K562 (cell line): ENCODE results near the gene LYSMD1. TPM values are rescaled to one million over a fixed set of nuclear protein-coding genes. Genes with fewer than 3 reads are reported as not detected.

ENCODE experiments used
- ATAC-seq: fragments of 200-7000 bp; cut with Tn5 transposase; 3 replicates; pipeline ENCODE4 v1.9.1; 2020; ENCODE audit warnings: moderate library complexity
- BruUV-seq: library from RNA; stranded (reverse); fragments of 400-500 nt; replicated peaks from 2 replicates; lab custom pipeline; 2021; lab: Mats Ljungman, UMichigan
- CTCF ChIA-PET: fragments of 300-600 bp; formaldehyde crosslinking; extraction: SDS; loops from one replicate; lab custom pipeline; 2021; ENCODE audit warnings: low intra/inter-chr PET ratio; lab: Yijun Ruan, JAX
- POLR2A ChIA-PET: fragments of 300-600, 350-650 bp; sonication (Branson Sonifier 250); formaldehyde crosslinking; extraction: SDS; loops from one replicate; lab custom pipeline; 2021; ENCODE audit warnings: antibody characterized with exemption, inconsistent platforms; lab: Yijun Ruan, JAX
- DNase-seq, 4 experiments: peaks; one replicate each; pipeline versions ENCODE4 v3.0.0 to v3.0.0-alpha.2; 2011 to 2018; ENCODE audit warnings: low spot score in 3 of 4, mixed read lengths in 3 of 4; ENCODE audit errors: extremely low read depth in 1 of 4
- FAIRE-seq: peaks from 2 replicates; lab custom pipeline; 2011; peaks lifted over from hg19 to GRCh38; lab: Jason Lieb, UNC
- H2AFZ ChIP-seq: 2 replicates; pipeline ENCODE4 v1.6.0; 2011; ENCODE audit warnings: low read depth, low read length, control low read depth, inconsistent platforms
- H3K27ac ChIP-seq: fragments of 200-600 bp; 3 replicates; pipeline ENCODE4 v1.8.0; 2011; ENCODE audit warnings: low read depth, mild to moderate bottlenecking, control low read depth, inconsistent platforms, low read length, moderate library complexity, mixed read lengths; ENCODE audit errors: extremely low read depth
- H3K27me3 ChIP-seq, 2 experiments: fragments of 300-600 bp in 1 of 2; 2 replicates in 1 of 2; 3 replicates in 1 of 2; pipeline versions ENCODE4 v1.6.0 to v1.8.0; 2011; ENCODE audit warnings: inconsistent platforms in 2 of 2, low read length in 2 of 2, mild to moderate bottlenecking in 1 of 2, mixed read lengths in 1 of 2, moderate library complexity in 1 of 2; ENCODE audit not compliant: control insufficient read depth in 2 of 2, insufficient read depth in 2 of 2
- H3K36me3 ChIP-seq: fragments of 300-600 bp; 3 replicates; pipeline ENCODE4 v1.8.0; 2011; ENCODE audit warnings: mild to moderate bottlenecking, low read length, inconsistent platforms; ENCODE audit not compliant: control insufficient read depth, insufficient read depth
- H3K4me1 ChIP-seq, 2 experiments: fragments of 200-600 bp in 1 of 2; replicated peaks in 1 of 2; 2 replicates in 1 of 2; 3 replicates in 1 of 2; pipeline versions ENCODE4 v1.5.1 to v1.8.0; 2011; ENCODE audit warnings: inconsistent platforms in 2 of 2, low read length in 2 of 2, mild to moderate bottlenecking in 1 of 2, mixed read lengths in 1 of 2, moderate library complexity in 1 of 2; ENCODE audit not compliant: control insufficient read depth in 2 of 2, insufficient read depth in 2 of 2
- H3K4me2 ChIP-seq: 2 replicates; pipeline ENCODE4 v1.6.1; 2011; ENCODE audit warnings: low read length, control low read depth, inconsistent platforms, mixed read lengths; ENCODE audit not compliant: insufficient read depth
- H3K4me3 ChIP-seq: fragments of 200-600 bp; sonication (generic), shearing (Covaris generic); 2 replicates; pipeline ENCODE4 v1.5.1; 2016; ENCODE audit warnings: control low read depth, inconsistent platforms
- H3K79me2 ChIP-seq: fragments of 200-600 bp; 3 replicates; pipeline ENCODE4 v1.8.0; 2011; ENCODE audit warnings: low read length, inconsistent platforms; ENCODE audit not compliant: control insufficient read depth, insufficient read depth
- H3K9ac ChIP-seq, 2 experiments: 2 replicates each; pipeline versions ENCODE4 v1.6.0 to v1.6.1; 2011; ENCODE audit warnings: low read depth in 2 of 2, low read length in 2 of 2, control low read depth in 1 of 2, inconsistent platforms in 1 of 2, mild to moderate bottlenecking in 1 of 2, mixed read lengths in 1 of 2; ENCODE audit not compliant: insufficient read depth in 1 of 2
- H3K9me1 ChIP-seq: one replicate; pipeline ENCODE4 v1.6.0; 2011; ENCODE audit warnings: inconsistent platforms, mild to moderate bottlenecking, low read length, moderate library complexity; ENCODE audit not compliant: control insufficient read depth, insufficient read depth
- H3K9me3 ChIP-seq: replicated peaks from 2 replicates; pipeline ENCODE4 v1.5.1; 2011; ENCODE audit warnings: low read depth, low read length, inconsistent platforms; ENCODE audit not compliant: control insufficient read depth, insufficient read depth
- H4K20me1 ChIP-seq: replicated peaks from 2 replicates; pipeline ENCODE4 v1.6.1; 2011; ENCODE audit warnings: low read length, inconsistent platforms, mixed read lengths; ENCODE audit not compliant: control insufficient read depth, insufficient read depth
- BCOR ChIP-seq: fragments of 450-650 bp; IDR thresholded peaks from 2 replicates; pipeline ENCODE4 v1.6.1; 2016
- BRD4 ChIP-seq: fragments of 200-600 bp; sonication (generic); IDR thresholded peaks from 2 replicates; pipeline ENCODE4 v1.6.1; 2017; ENCODE audit warnings: inconsistent platforms
- CC2D1A ChIP-seq: fragments of 450-650 bp; IDR thresholded peaks from 2 replicates; pipeline ENCODE4 v1.6.1; 2017; ENCODE audit warnings: mild to moderate bottlenecking
- FOXA3 ChIP-seq, 2 experiments: fragments of 450-650 bp in 1 of 2; sonication (generic) in 1 of 2; formaldehyde crosslinking; IDR thresholded peaks in 1 of 2; conservative IDR thresholded peaks in 1 of 2; 2 replicates each; pipeline versions ENCODE4 v1.4.0 to v1.8.0; 2020 to 2022; ENCODE audit warnings: mild to moderate bottlenecking in 2 of 2, missing genetic modification reagents in 1 of 2
- HDAC2 ChIP-seq: fragments of 450-650 bp; IDR thresholded peaks from 2 replicates; pipeline ENCODE4 v1.6.1; 2016; ENCODE audit warnings: mild to moderate bottlenecking
- HNRNPK ChIP-seq: fragments of 200-400 bp; formaldehyde crosslinking; IDR thresholded peaks from one replicate; pipeline ENCODE4 v1.6.1; 2018; ENCODE audit warnings: mild to moderate bottlenecking, low read depth, low read length; ENCODE audit not compliant: poor library complexity, severe bottlenecking
- ILK ChIP-seq: fragments of 450-650 bp; IDR thresholded peaks from 2 replicates; pipeline ENCODE4 v1.6.1; 2016; ENCODE audit warnings: missing genetic modification characterization, low read depth, mild to moderate bottlenecking, missing compliant biosample characterization, moderate library complexity, borderline replicate concordance
- SIN3A ChIP-seq, 2 experiments: fragments of 150-350 bp in 1 of 2; IDR thresholded peaks; 2 replicates each; pipeline ENCODE4 v1.6.1; 2011 to 2016; ENCODE audit warnings: borderline replicate concordance in 2 of 2, low read depth in 2 of 2, low read length in 2 of 2, mild to moderate bottlenecking in 2 of 2, moderate library complexity in 2 of 2; ENCODE audit not compliant: control insufficient read depth in 1 of 2
- TGIF2 ChIP-seq: sonication (generic); formaldehyde crosslinking; IDR thresholded peaks from 2 replicates; pipeline ENCODE4 v1.8.1; 2022; ENCODE audit warnings: mild to moderate bottlenecking, missing genetic modification reagents, moderate library complexity
- ZFPM2 ChIP-seq: fragments of 250-450 bp; sonication (Bioruptor Pico); IDR thresholded peaks from 2 replicates; pipeline ENCODE4 v1.5.1; 2022; ENCODE audit warnings: mild to moderate bottlenecking
- ZKSCAN1 ChIP-seq: fragments of 150-350 bp; IDR thresholded peaks from 2 replicates; pipeline ENCODE4 v1.6.1; 2016; ENCODE audit warnings: low read depth, low read length
- ZNF518B ChIP-seq: fragments of 250-450 bp; sonication (Bioruptor Pico); IDR thresholded peaks from 2 replicates; pipeline ENCODE4 v1.5.0; 2021; ENCODE audit warnings: mild to moderate bottlenecking, moderate library complexity
- ZNF589 ChIP-seq: fragments of 200-800 bp; sonication (Bioruptor generic); IDR thresholded peaks from 2 replicates; pipeline ENCODE4 v1.6.1; 2016; ENCODE audit warnings: low read depth, missing genetic modification characterization, missing compliant biosample characterization
- WGBS: fragments of 100-300 bp; shearing (Covaris generic); methylation state at CpG from one replicate; pipeline ENCODE4 v1.1.6; 2016; ENCODE audit warnings: low coverage, mixed read lengths; ENCODE audit not compliant: insufficient coverage; ENCODE audit errors: missing lambda C conversion rate; 5-methylcytosine and 5-hydroxymethylcytosine counted together
- in situ Hi-C: fragments of 300-500 bp; cut with MboI; formaldehyde crosslinking; loops from 4 replicates; pipeline ENCODE4 v1.15.0; 2018; ENCODE audit warnings: inconsistent platforms, mixed read lengths
- intact Hi-C: fragments of 100-400 bp; cut with micrococcal nuclease; formaldehyde crosslinking; loops from 2 replicates; pipeline ENCODE4 v1.14.2; 2022
- polyA plus RNA-seq, 8 experiments: library from polyadenylated mRNA; depleted of rRNA in 4 of 8; stranded (reverse) in 5 of 8; unstranded in 3 of 8; fragments of >200 nt; fragmentation: Nextera tagmentation in 2 of 8; fragmentation: Illumina TruSeq in 1 of 8; extraction: Ambion mirVana in 2 of 8; extraction: Trizol in 1 of 8; gene quantifications; 2 replicates each; pipeline versions ENCODE4 v1.2.1 to v1.2.3, GENCODE V29; 2011 to 2014; ENCODE audit warnings: inconsistent platforms in 1 of 8, missing spikeins in 1 of 8
- total RNA-seq, 7 experiments: library from RNA; depleted of rRNA in 6 of 7; stranded (reverse); fragments of >200 nt in 6 of 7; fragmentation: Illumina TruSeq in 2 of 7; extraction: Trizol in 2 of 7; gene quantifications; 2 replicates each; pipeline versions ENCODE4 v1.2.1 to v1.2.3, GENCODE V29; 2011 to 2021; ENCODE audit warnings: low replicate concordance in 1 of 7
- TF ChIP-seq, protein P1 (sequence below): sonication (generic); formaldehyde crosslinking; IDR thresholded peaks from 2 replicates; pipeline ENCODE4 v1.8.0; 2022; ENCODE audit warnings: mild to moderate bottlenecking, low read depth, missing genetic modification reagents

LYSMD1 gene
- total and polyA plus RNA-seq, 9 of the 15 experiments (the other 6 are each of a cell fraction or from before 2014, with no cell fraction given), result 2.2 to 9.4 (median 6.0) TPM

DNA sequence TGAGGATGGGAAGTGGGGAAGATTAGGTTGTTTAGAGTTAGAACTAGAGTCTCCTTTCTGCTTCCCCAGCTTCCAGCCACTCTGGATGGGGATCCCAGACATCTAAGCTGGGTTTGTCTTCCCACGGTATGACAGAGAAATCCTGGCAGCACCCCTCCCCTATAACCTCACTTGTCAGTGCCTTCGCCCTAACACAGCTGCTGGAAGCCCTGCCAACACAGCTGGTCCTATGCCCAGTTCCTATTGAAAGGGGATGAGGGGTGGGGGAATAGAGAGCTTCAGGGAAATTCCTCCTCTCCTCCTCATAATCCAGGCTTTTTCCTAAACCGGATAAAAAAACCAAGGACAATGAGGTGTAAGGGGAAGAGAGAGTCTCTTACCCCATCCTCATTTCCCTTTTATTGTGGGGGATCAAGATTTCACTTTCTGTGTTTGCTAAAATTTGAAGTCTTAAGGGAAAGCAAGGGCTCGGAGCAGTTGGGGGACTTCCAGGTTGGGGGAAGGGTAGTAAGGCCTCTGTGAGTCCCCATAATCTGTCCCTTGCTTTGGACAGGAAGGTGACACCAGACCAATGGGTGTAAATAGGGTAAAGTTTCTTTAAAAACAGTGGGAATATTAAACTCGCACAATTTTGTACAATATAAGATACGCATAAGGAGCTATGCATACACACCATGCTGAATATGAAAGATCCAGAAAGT is 9.5 kb upstream of the LYSMD1 start:
- no peaks in the 10 kb centered on the region for H3K79me2 ChIP-seq
- no peak overlapping the region for H3K9ac ChIP-seq
- no peaks in the 10 kb centered on the region for H4K20me1 ChIP-seq
- H3K9me3 ChIP-seq, result no peaks in the 10 kb centered on the region
- POLR2A ChIA-PET, result interaction anchor here (0.6 to 1.1 kb wide), 2 partner anchors 15 to 33 kb away, joined by 4 read pairs; partner anchors contain the start of gene VPS72
- ATAC-seq (no peak), DNase-seq (no peak), FAIRE-seq (no peak)
- H3K4me1 ChIP-seq, result no peaks in the 10 kb centered on the region; a peak in 1 of 5 replicates
- no peak overlapping the region for H3K27ac ChIP-seq
- intact Hi-C loops, result no loop called here
- in situ Hi-C loops, result no loop called here
- no peak overlapping the region for H3K4me3 ChIP-seq
- 76% methylated on average over 5 of the region's 6 CpGs for WGBS
- no peak overlapping the region for H2AFZ ChIP-seq
- BruUV-seq, result no TSS peak
- TF ChIP-seq ILK, result no peak
- TF ChIP-seq BCOR, result no peak
- TF ChIP-seq FOXA3 (CRISPR knock-in tag; conservative IDR thresholded peaks at IDR 0.05 in 1 of 2, IDR thresholded peaks at IDR 0.05 in 1 of 2), result no peak
- no peak for TF ChIP-seq BRD4
- TF ChIP-seq ZKSCAN1, result no peak
- TF ChIP-seq, protein P1, sequence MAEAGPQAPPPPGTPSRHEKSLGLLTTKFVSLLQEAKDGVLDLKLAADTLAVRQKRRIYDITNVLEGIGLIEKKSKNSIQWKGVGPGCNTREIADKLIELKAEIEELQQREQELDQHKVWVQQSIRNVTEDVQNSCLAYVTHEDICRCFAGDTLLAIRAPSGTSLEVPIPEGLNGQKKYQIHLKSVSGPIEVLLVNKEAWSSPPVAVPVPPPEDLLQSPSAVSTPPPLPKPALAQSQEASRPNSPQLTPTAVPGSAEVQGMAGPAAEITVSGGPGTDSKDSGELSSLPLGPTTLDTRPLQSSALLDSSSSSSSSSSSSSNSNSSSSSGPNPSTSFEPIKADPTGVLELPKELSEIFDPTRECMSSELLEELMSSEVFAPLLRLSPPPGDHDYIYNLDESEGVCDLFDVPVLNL (CRISPR knock-in tag), result no peak
- TF ChIP-seq HNRNPK, result no peak
- no peak for TF ChIP-seq ZNF589
- no peak for TF ChIP-seq TGIF2 (CRISPR knock-in tag)
- no peak for TF ChIP-seq CC2D1A
- TF ChIP-seq SIN3A (IDR thresholded peaks at IDR 0.05; ENCODE audit: borderline replicate concordance in 2 of 2, control insufficient read depth in 1 of 2, low read depth in 2 of 2, low read length in 2 of 2), result no peak
- TF ChIP-seq ZFPM2, result no peak
- no peak for TF ChIP-seq HDAC2
- TF ChIP-seq ZNF518B (CRISPR knock-in tag), result no peak
- no peak overlapping the region for H3K4me2 ChIP-seq
- no peaks in the 10 kb centered on the region for H3K27me3 ChIP-seq
- peaks cover 54% of the 10 kb centered on the region; the same call in 2 of the 3 replicates for H3K36me3 ChIP-seq
- CTCF ChIA-PET, result no interaction called here
- no peaks in the 10 kb centered on the region for H3K9me1 ChIP-seq
